Stimulated activated CD8-positive, alpha-beta memory T cell treated with anti-CD3 and anti-CD28 coated beads, Interleukin-15, amount 100 ng/mL, for 1 hour (primary cell): ENCODE measurements around the gene NSF.

ENCODE experiments used
- DNase-seq: peaks from one replicate; pipeline ENCODE4 v3.0.0-alpha.2; 2020; ENCODE audit warnings: low read depth

Gene NSF

DNA sequence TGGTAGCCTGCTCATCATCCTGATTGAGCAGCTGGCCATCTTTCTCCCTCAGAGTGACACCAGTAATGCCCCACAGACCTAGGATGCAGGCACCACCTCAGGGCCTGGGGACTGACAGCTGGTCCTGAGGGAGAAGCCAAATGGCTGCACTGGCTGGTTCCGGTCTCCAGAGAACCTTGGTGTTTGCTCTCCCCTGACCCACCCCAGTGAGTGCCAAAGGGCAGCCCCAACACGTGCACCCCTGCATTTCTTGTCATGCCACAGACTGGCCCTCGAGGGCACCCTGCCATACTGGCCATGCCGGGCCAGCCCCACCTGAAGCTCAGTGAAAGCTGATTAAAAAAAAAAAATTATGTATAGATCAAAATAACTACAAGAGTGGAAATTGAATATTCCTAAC lies 127.5 kb downstream of the NSF start:
- no peak for DNase-seq

DNA sequence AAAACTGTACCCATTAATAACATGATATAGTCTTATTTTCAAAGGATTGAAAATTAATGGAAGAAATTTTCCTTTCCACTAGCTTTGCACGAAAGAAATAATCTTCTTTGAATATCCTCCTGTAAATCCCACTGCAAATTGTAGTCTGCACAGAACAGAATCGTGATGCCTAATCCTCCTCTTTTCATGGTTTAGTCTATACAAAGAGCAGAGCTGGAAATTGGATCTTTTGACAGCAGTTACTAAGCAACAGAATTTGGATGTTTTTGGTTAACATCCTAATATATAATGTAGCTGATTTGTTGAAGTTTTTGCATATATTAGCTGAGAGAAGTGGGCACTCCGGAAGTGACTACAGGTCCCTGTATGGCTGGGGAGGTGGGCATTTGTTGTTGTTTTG lies 129.4 kb downstream of the NSF start:
- no peak for DNase-seq

DNA sequence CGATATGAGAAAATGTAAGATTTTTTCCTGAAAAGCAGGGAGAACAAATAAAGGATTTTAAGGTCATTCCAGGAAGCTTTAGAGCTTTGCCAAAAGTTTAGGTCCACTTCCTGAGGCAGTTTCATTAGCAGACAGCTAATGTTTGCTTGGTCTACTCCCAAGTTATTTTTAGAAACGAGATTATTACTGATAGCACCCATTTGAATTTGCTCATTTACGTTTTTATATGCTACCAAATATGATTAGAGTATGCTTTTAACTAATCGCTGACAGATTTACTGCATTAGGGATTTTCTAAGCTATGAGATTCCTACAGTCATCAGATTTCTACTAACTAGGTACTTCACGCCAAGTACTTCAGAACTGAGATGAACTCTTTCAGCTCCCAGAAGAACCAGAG lies 129.9 kb downstream of the NSF start:
- DNase-seq: no peak

DNA sequence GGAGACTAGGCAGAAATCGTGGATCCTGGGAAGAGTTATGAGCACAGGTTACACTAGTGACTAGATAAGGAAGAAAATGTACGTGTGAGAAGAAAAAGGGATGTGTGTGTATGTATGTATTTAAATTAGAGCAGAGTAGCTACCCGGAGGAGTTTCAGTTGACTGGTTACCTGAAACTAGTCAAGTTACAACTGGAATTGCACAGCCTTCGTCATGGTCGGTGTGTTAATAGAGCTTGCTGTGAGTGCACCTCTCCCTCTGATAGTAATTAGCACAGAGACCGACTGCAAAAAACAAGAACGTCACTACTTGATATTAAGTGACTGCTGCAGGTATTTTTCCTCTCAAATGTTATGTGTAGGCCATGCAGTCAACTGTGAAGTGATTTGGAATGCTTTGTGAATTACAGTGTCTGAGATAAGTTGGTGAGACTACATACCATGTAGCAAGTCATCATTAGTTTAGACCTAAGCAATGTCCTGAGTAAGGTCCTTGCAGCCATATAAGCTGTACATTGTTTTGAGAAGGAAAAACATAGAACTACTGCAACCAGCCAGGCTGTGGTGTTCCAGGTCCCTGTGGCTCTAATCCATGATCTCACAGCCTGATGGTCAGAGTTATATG lies 132.3 kb downstream of the NSF start:
- no peak for DNase-seq

DNA sequence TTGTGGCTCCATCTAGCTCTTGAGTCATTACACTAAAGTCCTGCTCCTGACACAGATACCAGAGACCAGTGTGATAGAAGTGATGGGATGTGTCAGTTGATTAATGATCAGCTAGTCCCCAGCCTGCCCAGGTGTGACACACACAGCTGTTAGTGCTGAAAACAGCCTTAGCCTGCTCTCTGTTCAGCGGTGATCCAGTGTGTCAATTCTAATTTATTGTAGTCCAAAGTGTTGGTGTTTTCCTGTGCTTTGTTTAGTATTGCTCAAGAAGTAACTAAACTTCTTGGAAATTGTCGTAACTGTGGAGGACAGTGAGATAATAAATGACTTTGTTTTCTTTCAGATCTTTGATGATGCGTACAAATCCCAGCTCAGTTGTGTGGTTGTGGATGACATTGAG lies 135.7 kb downstream of the NSF start:
- DNase-seq: no peak

DNA sequence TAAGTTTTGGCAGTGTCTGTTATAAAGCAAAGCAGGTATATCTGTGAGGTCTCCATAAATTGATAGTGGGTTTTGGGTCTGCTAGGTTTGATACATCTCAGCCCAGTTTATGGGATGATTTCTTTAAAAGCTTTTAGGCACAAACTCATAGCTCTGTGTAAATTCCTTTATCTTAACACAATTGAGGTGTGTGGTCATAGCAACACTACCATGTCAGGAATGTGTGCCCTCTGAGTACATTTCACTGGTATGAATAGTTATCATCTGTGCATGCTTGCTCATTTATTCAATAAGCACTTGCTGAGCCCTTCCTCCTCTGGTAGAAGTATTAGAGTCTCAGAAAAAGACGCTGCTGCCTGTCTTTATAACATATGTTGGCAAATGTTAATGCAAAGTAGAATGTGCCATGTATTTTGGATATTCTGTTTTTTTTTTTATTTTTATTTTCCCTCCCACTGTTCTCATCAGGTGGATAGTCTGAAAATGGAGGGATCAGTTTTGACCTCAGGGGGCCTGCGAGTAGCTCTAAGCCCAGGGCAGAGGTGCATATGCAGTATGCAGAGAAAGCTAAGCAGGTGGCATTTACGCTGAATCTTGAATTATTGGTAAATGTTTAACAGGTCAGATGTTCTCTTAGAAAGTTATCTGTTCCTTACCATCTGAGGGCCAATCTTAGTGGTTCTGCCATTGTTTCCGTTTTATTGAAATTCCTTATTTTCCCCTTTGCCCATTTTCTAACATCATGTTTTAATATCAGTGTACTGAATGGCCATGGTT lies 137.3 kb downstream of the NSF start:
- no peak for DNase-seq

DNA sequence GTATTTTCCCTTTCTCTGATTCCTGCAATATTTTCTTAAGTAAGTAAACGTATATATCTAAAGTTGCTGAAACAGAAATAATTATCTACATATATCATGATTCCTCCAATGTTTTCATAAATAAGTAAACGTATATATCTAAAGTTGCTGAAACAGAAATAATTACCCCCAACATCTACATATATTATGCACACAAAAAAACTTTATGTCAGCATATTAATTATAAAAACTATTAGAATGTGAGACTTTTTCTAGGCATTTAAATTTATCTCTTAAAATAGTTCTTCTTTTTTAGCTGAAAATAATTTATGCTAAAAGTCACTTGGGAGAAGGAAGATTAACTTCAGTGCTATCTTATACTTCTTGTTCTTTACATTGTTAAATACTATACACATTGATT lies 139.6 kb downstream of the NSF start:
- no peak for DNase-seq

DNA sequence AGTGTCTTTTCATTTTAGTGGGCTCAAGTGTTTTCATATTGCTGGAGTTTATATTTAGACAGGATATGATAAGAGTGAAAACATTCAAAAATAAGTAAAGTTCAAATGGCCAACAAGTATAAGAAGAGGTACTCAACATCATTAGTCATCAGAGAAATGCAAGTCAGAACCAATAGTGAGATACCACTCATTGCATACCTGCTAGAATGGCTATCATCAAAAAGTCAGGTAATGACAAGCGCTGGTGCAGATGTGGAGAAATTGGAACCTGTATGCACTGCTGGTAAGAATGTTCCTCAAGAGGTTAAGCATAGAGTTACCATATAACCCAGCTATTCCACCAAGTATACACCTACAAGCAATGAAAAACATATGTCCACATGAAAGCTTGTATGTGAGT lies 140.2 kb downstream of the NSF start:
- DNase-seq: no peak

DNA sequence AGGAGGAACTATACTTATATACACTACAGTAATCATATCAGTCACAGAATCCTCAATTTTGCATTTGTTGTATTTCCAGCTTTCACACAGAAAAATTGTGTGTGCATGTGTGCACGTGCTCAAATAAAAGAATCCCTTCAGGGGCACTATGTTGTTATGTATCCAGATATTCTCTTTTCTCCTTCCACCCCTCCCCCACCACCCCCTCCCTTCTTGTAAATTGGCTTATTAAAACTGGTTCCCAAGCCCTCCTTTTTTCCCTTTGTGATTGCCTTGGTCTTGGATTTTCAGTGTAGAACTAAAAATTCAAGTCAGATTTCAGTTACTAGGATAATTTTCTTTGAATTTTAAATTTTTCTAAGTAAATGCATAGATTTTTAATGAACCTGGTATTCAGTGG lies 141.7 kb downstream of the NSF start:
- DNase-seq: no peak

DNA sequence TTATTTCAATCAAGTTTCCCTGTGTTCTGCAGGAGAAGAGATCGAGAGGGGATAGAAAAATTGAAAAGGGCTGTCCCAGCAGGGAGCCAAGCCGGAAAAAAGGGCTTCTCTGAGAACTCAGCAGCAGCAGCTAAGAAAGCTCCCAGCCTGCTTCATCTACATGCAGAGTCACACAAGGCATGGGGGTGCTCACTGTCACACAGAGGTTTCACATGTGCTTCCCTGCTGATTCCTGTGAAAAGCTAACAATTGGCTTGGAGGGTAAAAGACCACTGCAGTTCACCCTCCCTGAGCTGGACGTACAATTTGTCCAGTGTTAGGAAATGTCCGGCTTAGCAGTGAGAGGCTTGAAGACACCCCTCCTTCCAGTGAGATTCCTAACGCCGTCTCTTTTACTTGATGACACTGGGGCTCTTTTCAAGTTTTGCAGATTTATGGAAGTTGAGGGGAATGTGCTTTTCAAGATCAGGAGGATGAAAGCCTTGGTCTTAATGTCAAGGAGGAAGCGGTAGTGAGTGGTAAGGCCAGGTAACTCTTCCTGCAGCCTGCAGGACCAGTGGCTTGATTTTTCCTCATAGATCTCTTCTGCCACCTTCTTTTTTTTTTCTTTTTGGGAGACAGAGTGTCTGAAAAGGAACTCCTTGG lies 142.4 kb downstream of the NSF start:
- no peak for DNase-seq

DNA sequence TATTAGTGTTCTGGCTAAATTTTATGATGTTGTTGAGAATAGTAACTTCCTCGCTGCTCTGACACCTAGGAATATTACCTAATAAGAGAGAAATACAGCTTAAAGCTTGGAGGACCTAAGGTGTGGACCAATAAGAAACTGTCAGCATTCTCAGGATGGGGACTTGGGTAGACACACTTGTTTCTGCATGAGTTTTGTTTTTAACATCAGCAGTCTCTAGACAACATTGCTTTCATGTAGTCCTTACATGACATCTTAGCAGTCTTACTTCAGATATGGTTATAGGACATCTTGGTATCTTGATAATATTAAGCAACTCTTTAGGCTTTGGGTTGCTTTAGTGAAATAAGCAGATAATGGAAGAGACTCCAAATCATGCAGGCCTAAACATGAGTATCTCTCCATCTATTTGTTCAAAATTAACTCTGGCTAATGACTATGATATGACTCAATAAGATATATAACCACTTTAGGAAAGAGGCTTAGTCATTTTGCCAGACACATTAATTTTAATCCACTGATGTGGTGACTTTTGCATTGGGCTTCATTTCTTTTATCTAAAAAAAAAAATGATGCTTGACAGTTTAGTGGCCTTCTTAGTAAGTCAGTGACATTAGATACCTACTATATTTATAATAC lies 143.5 kb downstream of the NSF start:
- no peak for DNase-seq

DNA sequence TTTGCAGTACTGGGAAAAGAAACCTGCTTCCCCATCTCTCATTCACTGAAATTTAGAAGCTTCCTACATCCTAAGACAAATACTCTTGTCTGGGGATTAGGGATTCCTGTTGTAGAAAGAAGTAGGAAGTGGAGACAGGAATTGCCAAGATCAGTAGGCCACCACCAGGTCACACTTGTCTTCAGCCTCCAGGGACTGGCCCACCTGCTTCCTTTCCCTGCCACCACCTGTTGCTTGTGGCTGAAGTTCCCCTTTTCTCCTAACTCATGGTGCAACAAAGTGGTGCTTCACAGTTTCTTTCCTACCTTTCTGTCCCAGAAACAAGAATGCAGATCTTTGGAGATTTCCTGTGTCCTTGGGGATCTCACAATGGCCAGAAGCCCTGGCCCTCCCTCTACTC lies 145.6 kb downstream of the NSF start:
- no peak for DNase-seq

DNA sequence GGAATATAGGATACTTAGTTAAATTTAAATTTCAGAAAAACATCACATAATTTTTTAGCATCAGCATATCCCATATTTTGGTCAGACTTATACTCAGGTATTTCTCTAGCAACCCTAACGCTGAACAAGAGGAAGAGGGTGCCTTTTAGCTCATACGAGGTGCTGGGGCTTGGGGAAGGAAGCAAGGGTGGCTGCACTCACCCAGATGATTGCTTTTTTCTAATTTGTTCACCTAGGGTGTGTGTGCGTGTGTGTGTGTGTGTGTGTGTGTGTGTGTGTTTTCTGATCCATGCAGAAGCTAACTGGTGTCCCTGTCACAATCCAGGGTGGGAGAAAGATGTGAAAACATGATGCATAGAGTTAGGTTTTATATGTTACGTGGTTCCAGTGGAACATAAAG lies 146.9 kb downstream of the NSF start:
- no peak for DNase-seq

DNA sequence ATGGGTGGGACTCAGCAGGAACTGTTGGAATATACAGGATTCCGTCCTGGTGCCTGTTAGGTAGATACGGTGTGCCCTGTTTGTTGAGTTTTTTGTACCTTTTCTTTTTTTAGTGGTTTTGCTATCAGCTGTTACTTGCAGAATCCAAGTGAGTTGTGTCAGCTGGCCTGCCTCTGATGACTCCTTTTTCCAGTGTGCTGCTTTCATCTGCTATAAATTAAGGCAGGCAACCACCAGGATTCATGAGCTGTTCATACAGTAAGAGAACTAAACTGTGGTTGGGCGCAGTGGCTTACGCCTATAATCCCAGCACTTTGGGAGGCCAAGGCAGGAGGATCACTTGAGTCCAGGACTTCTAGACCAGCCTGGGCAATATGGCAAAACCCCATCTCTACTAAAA lies 148.1 kb downstream of the NSF start:
- DNase-seq: no peak

DNA sequence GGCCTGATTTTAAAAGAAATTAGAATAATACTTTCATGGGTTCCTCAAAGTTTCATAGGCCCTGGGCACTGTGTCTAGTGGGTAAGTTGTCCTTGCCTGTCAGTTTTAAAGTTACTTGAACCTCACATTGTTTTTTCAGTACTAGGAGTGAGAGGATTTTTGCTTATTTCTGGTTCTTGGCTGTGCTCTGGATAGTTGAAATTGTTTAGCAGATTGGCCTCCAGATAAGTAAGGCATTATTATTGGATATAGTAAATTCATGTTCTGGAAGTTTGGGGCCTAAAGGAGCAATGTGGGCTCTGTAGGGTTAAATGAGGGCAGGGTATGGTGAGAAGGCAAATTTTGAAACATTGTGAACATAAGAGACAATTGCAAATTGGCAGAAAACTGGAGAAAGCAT lies 149.5 kb downstream of the NSF start:
- DNase-seq: no peak

DNA sequence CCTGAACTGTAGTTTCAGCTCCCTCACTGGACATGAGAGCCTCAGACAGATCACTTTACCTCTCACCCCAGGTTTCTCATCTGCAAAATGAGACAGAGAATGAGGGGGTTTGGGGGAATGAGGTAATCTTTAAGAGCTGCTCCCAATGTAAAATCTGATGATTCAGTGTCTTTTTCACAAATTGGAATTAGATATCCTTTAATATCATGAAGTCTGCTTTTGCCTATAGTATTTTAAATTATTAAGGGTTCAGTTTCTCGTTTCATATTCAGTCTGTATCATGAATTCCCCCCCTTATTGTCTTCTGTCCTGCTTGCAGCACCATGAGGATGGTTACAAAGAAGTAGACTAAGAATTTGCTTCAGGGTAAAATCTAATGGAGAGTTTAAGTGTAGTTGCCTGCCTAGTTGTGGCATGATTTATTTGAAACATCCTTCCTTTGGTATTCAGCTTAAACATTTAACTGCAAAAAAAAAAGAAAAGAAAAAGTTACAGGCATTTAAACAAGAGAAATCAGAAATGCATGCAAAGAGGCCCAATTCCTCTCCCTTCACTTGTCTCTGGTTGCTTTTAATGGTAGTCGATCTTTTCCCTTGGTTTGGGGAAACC lies 150.8 kb downstream of the NSF start:
- no peak for DNase-seq

DNA sequence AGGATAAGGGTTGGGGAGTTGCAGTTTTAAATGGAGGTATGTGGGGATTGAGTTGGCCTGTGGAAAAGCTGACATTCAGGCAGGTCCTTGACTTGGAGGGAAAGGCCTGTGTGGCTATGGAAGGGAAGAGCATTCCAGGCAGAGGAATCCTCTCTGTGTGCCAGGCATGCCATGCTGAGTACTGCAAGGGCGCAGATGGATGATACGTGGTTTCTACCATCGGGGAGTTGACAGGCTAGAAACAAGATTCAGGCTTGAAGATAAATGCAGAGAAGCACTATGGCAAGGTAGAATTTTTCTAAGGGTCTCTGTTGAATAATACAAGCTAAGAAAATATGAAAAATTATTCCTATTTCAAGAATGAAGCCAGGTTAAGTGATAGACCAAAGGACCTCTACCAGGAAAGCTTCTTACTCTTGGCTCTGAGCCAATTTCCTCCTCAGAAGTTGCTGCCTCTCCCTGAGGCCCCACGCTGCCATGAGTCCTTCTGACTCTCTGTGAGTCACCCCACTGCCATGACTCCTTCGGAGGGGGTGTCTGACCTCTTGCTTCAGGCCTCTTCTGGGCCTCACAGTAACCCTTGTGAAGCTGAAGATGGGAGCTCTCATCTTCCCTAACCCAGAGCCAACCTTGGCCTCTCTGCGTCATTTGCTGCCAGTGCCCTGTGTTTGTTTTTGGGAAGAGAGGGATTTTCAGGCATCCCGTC lies 152.2 kb downstream of the NSF start:
- DNase-seq: no peak

DNA sequence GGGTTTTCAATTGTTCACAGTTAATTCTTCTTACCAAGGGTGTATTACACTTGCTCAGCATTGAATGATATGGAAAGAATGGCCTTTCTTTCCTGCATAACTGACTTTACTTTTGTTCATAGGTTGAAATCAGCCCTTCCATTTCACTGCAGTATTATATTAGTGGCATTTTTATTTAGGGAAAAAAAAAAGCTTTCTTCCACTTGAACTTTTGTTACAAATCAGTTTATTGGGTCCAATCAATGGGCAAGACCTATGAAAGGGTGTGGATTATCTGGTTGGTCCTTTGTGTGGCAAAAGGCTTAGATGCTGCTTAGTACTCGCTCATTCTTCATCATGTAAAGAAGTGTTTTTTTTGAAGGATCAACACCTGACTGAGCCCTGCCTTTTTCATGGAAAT lies 154.0 kb downstream of the NSF start:
- DNase-seq: no peak

DNA sequence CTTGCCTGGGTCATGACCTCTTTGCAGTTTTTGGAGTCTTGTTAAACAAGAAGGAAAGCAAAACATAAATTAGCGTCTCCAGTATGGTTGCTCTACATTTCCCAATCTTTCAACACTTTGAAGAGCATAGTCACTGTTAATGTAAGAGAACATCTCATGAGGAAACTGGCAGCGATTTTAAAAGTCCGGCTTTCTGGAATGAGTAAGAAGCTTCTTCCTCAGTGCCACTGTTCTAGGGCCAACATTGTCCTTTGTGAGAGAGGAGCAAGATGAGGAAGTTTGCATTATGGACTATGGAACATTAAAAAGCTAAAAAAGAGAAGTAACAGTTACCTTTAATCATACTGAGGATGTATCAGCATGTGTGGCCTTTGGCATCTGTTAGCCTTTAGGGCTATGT lies 154.9 kb downstream of the NSF start:
- DNase-seq: no peak

DNA sequence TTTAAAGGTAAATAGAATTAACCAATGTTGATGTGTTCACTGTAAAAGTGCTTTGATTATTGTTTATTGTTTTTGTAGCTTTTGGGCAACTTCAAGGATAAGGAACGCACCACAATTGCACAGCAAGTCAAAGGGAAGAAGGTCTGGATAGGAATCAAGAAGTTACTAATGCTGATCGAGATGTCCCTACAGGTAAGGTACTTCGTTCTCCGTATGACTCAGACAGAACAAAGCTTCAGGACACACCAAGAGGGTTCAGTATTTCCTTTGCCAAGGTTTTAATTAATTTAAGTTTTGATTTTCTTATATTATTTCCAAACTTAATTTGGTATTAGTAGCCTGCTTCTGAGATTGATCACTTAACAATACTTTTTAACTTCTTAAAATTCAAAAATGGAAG lies 161.0 kb downstream of the NSF start:
- DNase-seq: no peak

DNA sequence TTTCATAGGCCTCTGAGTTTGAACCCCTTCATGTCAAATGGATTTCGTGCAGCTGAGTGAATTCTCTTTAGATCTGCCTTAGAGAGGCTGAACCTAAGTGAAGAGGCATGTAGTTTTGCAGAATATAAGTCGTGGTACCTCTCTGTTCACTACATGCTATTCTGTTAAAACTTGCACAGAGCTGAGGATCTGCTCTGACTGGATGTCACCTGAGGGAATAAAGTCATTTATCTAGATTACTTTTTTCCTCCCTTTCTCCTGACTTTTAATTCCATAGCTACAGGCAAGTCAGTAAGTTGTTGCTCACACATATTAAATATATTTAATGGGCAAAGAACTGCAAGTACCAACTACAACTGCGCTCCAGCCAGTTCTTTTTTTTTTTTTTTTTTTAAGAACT lies 163.3 kb downstream of the NSF start:
- DNase-seq: no peak

DNA sequence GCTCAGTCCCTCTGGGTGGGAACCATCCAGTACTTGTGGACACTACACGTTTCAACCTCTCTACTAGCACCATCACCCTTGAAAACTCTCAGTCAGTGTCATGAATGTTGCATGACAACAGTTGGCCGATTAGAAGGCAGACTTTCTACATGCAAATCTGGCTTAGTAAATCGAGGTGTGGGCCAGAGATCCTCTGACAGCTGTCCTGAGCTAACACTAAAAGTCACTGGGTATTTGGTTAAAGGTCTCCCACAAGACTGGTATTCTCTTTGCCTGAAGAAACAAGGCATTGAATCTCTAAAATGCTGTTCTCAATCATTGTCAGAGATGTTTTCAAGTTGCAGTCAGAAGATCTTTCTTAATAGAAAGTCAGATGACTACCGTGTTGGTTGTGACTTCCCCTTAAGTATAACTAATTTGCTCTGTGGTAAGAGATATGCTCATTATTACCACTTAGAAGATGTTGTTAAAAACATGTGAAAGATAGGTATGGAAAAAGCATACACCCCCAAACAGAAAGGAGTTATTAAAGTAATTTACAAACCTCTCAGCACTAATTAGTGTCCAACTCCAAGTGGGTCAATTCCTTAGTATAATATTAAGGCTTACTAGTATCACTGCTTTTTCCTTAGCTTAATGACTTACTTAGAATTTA lies 165.7 kb downstream of the NSF start:
- DNase-seq: no peak
